ENCODE data around the gene ARHGAP1. TPM values are rescaled to one million over a fixed set of nuclear protein-coding genes. Genes with fewer than 3 reads are reported as not detected.

Gene ARHGAP1
- total and polyA plus RNA-seq, 2 of the 13 experiments (the other 11 are each of a cell fraction or from before 2014, with no cell fraction given), result 18.6 to 30.3 TPM

DNA sequence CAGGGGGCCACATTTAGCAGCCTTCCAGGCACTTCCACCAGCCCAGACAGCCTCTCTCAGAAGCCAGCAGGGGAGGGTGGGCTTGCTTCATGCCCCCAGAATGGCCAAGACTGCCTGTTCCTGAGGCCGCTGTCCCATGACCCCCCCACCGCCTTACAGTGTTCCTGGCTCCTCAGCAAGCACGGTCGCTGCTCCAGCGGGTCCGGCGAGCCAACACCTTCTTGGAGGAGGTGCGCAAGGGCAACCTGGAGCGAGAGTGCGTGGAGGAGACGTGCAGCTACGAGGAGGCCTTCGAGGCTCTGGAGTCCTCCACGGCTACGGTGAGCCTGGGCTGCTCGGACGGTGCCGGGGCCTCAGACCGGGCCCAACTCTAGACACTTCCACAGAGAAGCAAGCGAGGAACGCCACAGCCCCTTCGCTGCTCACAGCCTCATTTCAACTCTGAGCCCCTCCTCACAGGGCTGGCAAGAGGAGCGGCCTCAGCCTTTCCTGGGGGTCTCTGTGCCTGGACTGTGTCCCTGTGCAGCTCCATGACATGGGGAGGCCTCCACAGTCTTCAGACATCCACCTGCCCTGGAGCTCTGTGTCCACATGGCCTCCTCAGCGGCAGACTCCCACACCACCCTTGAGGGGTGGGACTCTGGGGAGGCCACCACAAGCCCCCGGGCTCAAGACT is 19.3 kb upstream of the ARHGAP1 start (continued):
- TF ChIP-seq ADNP (CRISPR knock-in tag; IDR thresholded peaks at IDR 0.05) (no peak), KDM1A (CRISPR knock-in tag; IDR thresholded peaks at IDR 0.05) (no peak), HDAC1 (CRISPR knock-in tag; IDR thresholded peaks at IDR 0.05) (no peak; the same call in 1 of the 2 replicates), MATR3 (CRISPR knock-in tag; IDR thresholded peaks at IDR 0.05) (no peak), ZNF652 (CRISPR knock-in tag; IDR thresholded peaks at IDR 0.05; ENCODE audit: borderline replicate concordance, low read depth) (no peak), RBFOX2 (IDR thresholded peaks at IDR 0.05; ENCODE audit: low read depth, low read length) (peak; percentile 96), ZNF790 (CRISPR knock-in tag; IDR thresholded peaks at IDR 0.05; ENCODE audit: borderline replicate concordance) (no peak), NAIF1 (CRISPR knock-in tag; IDR thresholded peaks at IDR 0.05; ENCODE audit: borderline replicate concordance) (peak; percentile 50; the same call in 1 of the 2 replicates), ZNF337 (CRISPR knock-in tag; IDR thresholded peaks at IDR 0.05; ENCODE audit: borderline replicate concordance, low read depth) (0 out of 2 replicates have a peak, but pooled peaks have one; percentile 21), YEATS2 (CRISPR knock-in tag; IDR thresholded peaks at IDR 0.05; ENCODE audit: borderline replicate concordance) (no peak), ZNF749 (CRISPR knock-in tag; IDR thresholded peaks at IDR 0.05; ENCODE audit: borderline replicate concordance) (no peak), ZBTB14 (CRISPR knock-in tag; IDR thresholded peaks at IDR 0.05) (no peak), PHF21A (CRISPR knock-in tag; IDR thresholded peaks at IDR 0.05) (no peak), PTBP1 (IDR thresholded peaks at IDR 0.05; ENCODE audit: low read depth, low read length, poor library complexity, severe bottlenecking) (no peak), XRCC5 (optimal IDR thresholded peaks at IDR 0.05; ENCODE audit: low read length) (no peak), ZNF670 (CRISPR knock-in tag; IDR thresholded peaks at IDR 0.05; ENCODE audit: borderline replicate concordance) (peak; percentile 29; the same call in 1 of the 2 replicates), MYNN (CRISPR knock-in tag; IDR thresholded peaks at IDR 0.05; ENCODE audit: low read depth) (no peak), ZEB1 (IDR thresholded peaks at IDR 0.05; ENCODE audit: insufficient replicate concordance, low read depth) (no peak), LRRFIP1 (CRISPR knock-in tag; conservative IDR thresholded peaks at IDR 0.05) (no peak), TEAD2 (CRISPR knock-in tag; IDR thresholded peaks at IDR 0.05) (no peak), GATAD2A (CRISPR knock-in tag; IDR thresholded peaks at IDR 0.05) (no peak), ZNF567 (CRISPR knock-in tag; IDR thresholded peaks at IDR 0.05; ENCODE audit: borderline replicate concordance) (0 out of 2 replicates have a peak, but pooled peaks have one; percentile 22), ZNF562 (CRISPR knock-in tag; IDR thresholded peaks at IDR 0.05; ENCODE audit: borderline replicate concordance) (no peak)
- TF ChIP-seq, protein P1, sequence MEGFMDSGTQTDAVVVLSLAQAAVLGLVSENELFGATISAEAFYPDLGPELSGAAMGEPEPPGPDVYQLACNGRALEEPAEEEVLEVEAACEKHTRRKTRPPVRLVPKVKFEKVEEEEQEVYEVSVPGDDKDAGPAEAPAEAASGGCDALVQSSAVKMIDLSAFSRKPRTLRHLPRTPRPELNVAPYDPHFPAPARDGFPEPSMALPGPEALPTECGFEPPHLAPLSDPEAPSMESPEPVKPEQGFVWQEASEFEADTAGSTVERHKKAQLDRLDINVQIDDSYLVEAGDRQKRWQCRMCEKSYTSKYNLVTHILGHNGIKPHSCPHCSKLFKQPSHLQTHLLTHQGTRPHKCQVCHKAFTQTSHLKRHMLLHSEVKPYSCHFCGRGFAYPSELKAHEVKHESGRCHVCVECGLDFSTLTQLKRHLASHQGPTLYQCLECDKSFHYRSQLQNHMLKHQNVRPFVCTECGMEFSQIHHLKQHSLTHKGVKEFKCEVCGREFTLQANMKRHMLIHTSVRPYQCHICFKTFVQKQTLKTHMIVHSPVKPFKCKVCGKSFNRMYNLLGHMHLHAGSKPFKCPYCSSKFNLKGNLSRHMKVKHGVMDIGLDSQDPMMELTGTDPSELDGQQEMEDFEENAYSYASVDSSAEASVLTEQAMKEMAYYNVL (CRISPR knock-in tag; IDR thresholded peaks at IDR 0.05; ENCODE audit: borderline replicate concordance), result no peak
- TF ChIP-seq, protein P2, sequence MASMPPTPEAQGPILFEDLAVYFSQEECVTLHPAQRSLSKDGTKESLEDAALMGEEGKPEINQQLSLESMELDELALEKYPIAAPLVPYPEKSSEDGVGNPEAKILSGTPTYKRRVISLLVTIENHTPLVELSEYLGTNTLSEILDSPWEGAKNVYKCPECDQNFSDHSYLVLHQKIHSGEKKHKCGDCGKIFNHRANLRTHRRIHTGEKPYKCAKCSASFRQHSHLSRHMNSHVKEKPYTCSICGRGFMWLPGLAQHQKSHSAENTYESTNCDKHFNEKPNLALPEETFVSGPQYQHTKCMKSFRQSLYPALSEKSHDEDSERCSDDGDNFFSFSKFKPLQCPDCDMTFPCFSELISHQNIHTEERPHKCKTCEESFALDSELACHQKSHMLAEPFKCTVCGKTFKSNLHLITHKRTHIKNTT (CRISPR knock-in tag; IDR thresholded peaks at IDR 0.05), result no peak

Measured in HepG2 (cell line).